MM.1S (cell line): Measurements from ENCODE around the gene ADAMTS2.

Experiments
- DNase-seq: peaks from one replicate; pipeline ENCODE4 v3.0.0-alpha.2; 2015
- H2AFZ ChIP-seq: fragments of 300-600 bp; sonication (generic); 2 replicates; pipeline ENCODE4 v1.6.0; 2016; ENCODE audit warnings: antibody characterized with exemption, low read length
- H3F3A ChIP-seq: fragments of 300-600 bp; sonication (generic); 2 replicates; pipeline ENCODE4 v1.6.1; 2016; ENCODE audit warnings: mild to moderate bottlenecking, antibody characterized with exemption, low read length, moderate library complexity, mixed read lengths; ENCODE audit not compliant: insufficient read depth
- H3K27ac ChIP-seq: fragments of 300-600 bp; sonication (generic); 2 replicates; pipeline ENCODE4 v1.5.1; 2016; ENCODE audit warnings: mild to moderate bottlenecking, low read length
- H3K27me3 ChIP-seq: fragments of 300-600 bp; sonication (generic); replicated peaks from 2 replicates; pipeline ENCODE4 v1.6.0; 2016; ENCODE audit warnings: low read length; ENCODE audit not compliant: insufficient read depth
- H3K36me3 ChIP-seq: fragments of 300-600 bp; sonication (generic); replicated peaks from 2 replicates; pipeline ENCODE4 v1.6.1; 2016; ENCODE audit warnings: mild to moderate bottlenecking, low read length, mixed read lengths; ENCODE audit not compliant: insufficient read depth
- H3K4me1 ChIP-seq: fragments of 300-600 bp; sonication (generic); 2 replicates; pipeline ENCODE4 v1.6.1; 2016; ENCODE audit warnings: low read length, mixed read lengths
- H3K4me2 ChIP-seq: fragments of 300-600 bp; sonication (generic); 2 replicates; pipeline ENCODE4 v1.6.0; 2016; ENCODE audit warnings: low read depth, low read length
- H3K4me3 ChIP-seq: fragments of 300-600 bp; sonication (generic); 2 replicates; pipeline ENCODE4 v1.5.1; 2016; ENCODE audit warnings: low read length, mixed read lengths
- H3K79me2 ChIP-seq: fragments of 300-600 bp; sonication (generic); 2 replicates; pipeline ENCODE4 v1.6.1; 2016; ENCODE audit warnings: mixed run types, low read length, mixed read lengths
- H3K9ac ChIP-seq: fragments of 300-600 bp; sonication (generic); 2 replicates; pipeline ENCODE4 v1.6.1; 2016; ENCODE audit warnings: low read length, mixed read lengths
- H3K9me2 ChIP-seq: fragments of 300-600 bp; sonication (generic); replicated peaks from 2 replicates; pipeline ENCODE4 v1.6.1; 2016; ENCODE audit warnings: mild to moderate bottlenecking, low read length, mixed read lengths; ENCODE audit not compliant: insufficient read depth
- H3K9me3 ChIP-seq: fragments of 300-600 bp; sonication (generic); replicated peaks from 2 replicates; pipeline ENCODE4 v1.6.1; 2016; ENCODE audit warnings: mild to moderate bottlenecking, low read length, mixed read lengths; ENCODE audit not compliant: insufficient read depth
- H4K20me1 ChIP-seq: fragments of 300-600 bp; sonication (generic); 2 replicates; pipeline ENCODE4 v1.6.1; 2016; ENCODE audit warnings: mild to moderate bottlenecking, low read length, moderate library complexity, mixed read lengths; ENCODE audit not compliant: insufficient read depth
- EZH2 ChIP-seq: fragments of 300-600 bp; sonication (generic); optimal IDR thresholded peaks from 2 replicates; pipeline ENCODE3; 2017; ENCODE audit warnings: low read depth, mild to moderate bottlenecking, antibody characterized with exemption, low read length, mixed read lengths
- EZH2phosphoT487 ChIP-seq: fragments of 300-600 bp; sonication (generic); IDR thresholded peaks from 2 replicates; pipeline ENCODE4 v1.6.1; 2018; ENCODE audit warnings: antibody characterized with exemption, low read length
- TF ChIP-seq, protein P1 (sequence below): fragments of 300-600 bp; sonication (generic); IDR thresholded peaks from 2 replicates; pipeline ENCODE4 v1.5.1; 2016; ENCODE audit warnings: antibody characterized with exemption, low read length, mixed read lengths

ADAMTS2 gene

DNA sequence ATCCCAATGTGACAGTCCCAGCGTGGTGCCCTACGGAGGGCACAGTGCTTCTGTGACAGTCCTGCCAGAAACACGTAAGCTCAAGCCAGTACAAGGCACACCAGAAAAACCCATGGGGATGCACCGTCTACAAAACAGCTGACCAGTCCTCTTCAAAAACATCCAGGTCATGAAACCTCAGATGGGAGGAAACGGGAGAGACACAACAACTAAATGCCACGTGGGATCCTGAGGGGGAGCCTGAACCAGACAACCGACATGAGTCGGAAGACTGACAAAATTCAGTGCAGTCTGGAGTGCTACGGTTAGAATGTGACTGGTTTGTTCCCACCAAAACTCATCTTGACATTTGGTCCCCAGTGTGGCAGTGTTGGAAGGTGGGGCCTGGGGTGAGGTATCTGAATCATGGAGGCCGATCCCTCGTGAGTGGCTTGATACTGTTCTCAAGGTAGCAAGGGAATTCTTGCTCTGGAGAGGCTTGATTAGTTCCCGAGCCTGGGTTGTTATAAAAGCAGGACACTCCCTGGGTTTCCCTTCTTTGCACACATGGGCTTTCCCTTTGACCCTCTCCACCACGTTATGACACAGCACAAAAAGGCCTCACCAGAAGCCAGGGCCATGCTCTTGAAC, 55.4 kb downstream of the ADAMTS2 start:
- H3K4me1 ChIP-seq, result no peaks in the 10 kb centered on the region
- no peaks in the 10 kb centered on the region for H3F3A ChIP-seq
- H3K27me3 ChIP-seq, result peaks cover 31% of the 10 kb centered on the region
- no peak overlapping the region for H3K9ac ChIP-seq
- H3K9me3 ChIP-seq, result no peaks in the 10 kb centered on the region
- H3K36me3 ChIP-seq, result no peaks in the 10 kb centered on the region
- no peaks in the 10 kb centered on the region for H3K79me2 ChIP-seq
- no peak for DNase-seq
- H3K4me2 ChIP-seq, result no peak overlapping the region
- H3K9me2 ChIP-seq, result no peaks in the 10 kb centered on the region
- TF ChIP-seq, protein P1, sequence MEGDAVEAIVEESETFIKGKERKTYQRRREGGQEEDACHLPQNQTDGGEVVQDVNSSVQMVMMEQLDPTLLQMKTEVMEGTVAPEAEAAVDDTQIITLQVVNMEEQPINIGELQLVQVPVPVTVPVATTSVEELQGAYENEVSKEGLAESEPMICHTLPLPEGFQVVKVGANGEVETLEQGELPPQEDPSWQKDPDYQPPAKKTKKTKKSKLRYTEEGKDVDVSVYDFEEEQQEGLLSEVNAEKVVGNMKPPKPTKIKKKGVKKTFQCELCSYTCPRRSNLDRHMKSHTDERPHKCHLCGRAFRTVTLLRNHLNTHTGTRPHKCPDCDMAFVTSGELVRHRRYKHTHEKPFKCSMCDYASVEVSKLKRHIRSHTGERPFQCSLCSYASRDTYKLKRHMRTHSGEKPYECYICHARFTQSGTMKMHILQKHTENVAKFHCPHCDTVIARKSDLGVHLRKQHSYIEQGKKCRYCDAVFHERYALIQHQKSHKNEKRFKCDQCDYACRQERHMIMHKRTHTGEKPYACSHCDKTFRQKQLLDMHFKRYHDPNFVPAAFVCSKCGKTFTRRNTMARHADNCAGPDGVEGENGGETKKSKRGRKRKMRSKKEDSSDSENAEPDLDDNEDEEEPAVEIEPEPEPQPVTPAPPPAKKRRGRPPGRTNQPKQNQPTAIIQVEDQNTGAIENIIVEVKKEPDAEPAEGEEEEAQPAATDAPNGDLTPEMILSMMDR, result no peak
- TF ChIP-seq EZH2 (no peak), EZH2phosphoT487 (no peak)
- H3K4me3 ChIP-seq, result no peak overlapping the region
- no peaks in the 10 kb centered on the region for H4K20me1 ChIP-seq
- H2AFZ ChIP-seq, result no peak overlapping the region
- no peak overlapping the region for H3K27ac ChIP-seq

DNA sequence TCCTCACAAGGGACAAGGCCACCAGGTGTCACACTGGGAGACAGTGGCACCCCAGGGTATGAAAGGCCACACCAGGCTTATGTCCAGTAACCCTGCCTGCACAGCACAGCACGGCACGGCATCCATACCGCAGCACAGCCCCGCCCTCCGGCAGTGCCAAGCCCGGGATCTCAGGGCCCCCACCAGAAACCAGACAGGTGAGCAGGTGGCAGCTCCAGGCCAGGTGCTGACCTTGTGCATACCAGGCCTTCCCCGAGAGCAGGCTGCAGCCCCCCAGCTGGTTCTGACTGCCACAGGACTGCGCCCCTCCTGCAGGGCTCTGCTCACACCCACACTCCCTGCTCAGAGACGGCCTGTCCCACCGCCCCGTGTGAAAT, 56.5 kb downstream of the ADAMTS2 start:
- no peak for TF ChIP-seq EZH2phosphoT487
- TF ChIP-seq, protein P1, result no peak
- no peak for TF ChIP-seq EZH2
- Histone ChIP-seq H3K27me3 (peaks cover 36% of the 10 kb centered on the region), H3K4me2 (no peak overlapping the region), H3K36me3 (no peaks in the 10 kb centered on the region), H2AFZ (no peak overlapping the region), H3K9ac (no peak overlapping the region), H3F3A (no peaks in the 10 kb centered on the region), H3K4me1 (no peaks in the 10 kb centered on the region), H3K9me3 (no peaks in the 10 kb centered on the region), H3K79me2 (no peaks in the 10 kb centered on the region), H3K4me3 (no peak overlapping the region), H4K20me1 (no peaks in the 10 kb centered on the region), H3K9me2 (no peaks in the 10 kb centered on the region), H3K27ac (no peak overlapping the region)
- no peak for DNase-seq

DNA sequence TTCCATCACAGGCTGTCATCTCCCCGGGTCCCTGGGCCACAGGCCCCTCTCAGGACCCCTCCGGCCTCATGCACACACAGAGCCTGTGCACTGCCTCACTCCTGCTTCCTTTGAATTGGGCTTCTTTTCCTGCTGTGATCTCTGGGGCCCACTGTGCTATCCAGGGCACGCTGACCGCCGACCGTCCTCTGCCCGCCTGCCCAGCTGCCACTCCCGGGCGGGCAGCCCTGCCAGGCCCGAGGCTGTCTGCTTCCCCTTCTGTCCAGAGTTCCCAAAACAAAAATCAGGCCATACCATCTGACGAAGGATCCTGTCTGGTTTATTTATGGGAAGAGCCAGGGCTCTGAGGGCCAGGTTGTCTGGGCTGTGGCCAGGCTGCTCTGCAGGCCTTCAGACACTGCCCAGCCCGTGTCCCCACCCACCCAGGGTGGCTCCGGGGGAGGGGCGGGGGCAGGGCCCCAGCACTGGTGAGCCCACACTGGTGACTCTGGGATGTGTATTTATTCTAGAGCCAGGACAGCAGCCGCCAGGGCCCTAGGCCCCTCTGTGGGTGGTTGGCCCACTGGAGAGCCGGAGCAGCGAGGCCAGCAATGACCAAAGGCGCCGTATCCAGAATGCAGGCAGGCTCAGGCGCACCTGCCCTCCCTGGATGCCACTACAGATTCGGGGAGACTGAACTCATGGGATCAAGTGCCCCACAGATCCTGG, 57.0 kb downstream of the ADAMTS2 start:
- H3K9me3 ChIP-seq, result no peaks in the 10 kb centered on the region
- no peak overlapping the region for H3K4me3 ChIP-seq
- H3K27ac ChIP-seq, result no peak overlapping the region
- H4K20me1 ChIP-seq, result no peaks in the 10 kb centered on the region
- TF ChIP-seq EZH2phosphoT487, result no peak
- no peak for TF ChIP-seq EZH2
- TF ChIP-seq, protein P1, result no peak
- peaks cover 36% of the 10 kb centered on the region for H3K27me3 ChIP-seq
- no peak for DNase-seq
- no peak overlapping the region for H2AFZ ChIP-seq
- H3K36me3 ChIP-seq, result no peaks in the 10 kb centered on the region
- no peak overlapping the region for H3K4me2 ChIP-seq
- no peaks in the 10 kb centered on the region for H3K79me2 ChIP-seq
- H3F3A ChIP-seq, result no peaks in the 10 kb centered on the region
- H3K9me2 ChIP-seq, result no peaks in the 10 kb centered on the region
- no peak overlapping the region for H3K9ac ChIP-seq
- H3K4me1 ChIP-seq, result no peaks in the 10 kb centered on the region
